Kasumi-1 (cell line): Measurements from ENCODE around the gene ATP13A3.
"Not testable (repeated sequence)": the region's sequence is repeated elsewhere in the genome, so short reads cannot be mapped to it uniquely, and the experiment has no call there.

Experiments used
- DNase-seq, 2 experiments: peaks; one replicate each; lab custom pipeline; 2025; lab: John Stamatoyannopoulos, UW

ATP13A3 gene

GRCh38 chr3:194486540-194487288, at the start of gene ATP13A3:
ATP13A3 (minus strand) TSS chr3:194487002; CDS start chr3:194462190, 24,812 bp downstream.
- DNase-seq, result peak; percentile 71 to 83

- not testable (repeated sequence) for DNase-seq
Measured at GRCh38 chr3:194535199-194535598, 48.4 kb upstream of the ATP13A3 start.

GRCh38 chr3:194534243-194534642, 47.4 kb upstream of the ATP13A3 start:
- no peak for DNase-seq

GRCh38 chr3:194532591-194532990, 45.8 kb upstream of the ATP13A3 start:
- DNase-seq, result no peak

GRCh38 chr3:194527726-194528125, 40.9 kb upstream of the ATP13A3 start:
- DNase-seq, result no peak

GRCh38 chr3:194526164-194526563, 39.4 kb upstream of the ATP13A3 start:
- no peak for DNase-seq

- DNase-seq, result no peak
Measured at GRCh38 chr3:194522579-194523046, 35.8 kb upstream of the ATP13A3 start.

- no peak for DNase-seq
Measured at GRCh38 chr3:194521510-194522260, 34.9 kb upstream of the ATP13A3 start.

GRCh38 chr3:194520682-194521162, 33.9 kb upstream of the ATP13A3 start:
- not testable (repeated sequence) for DNase-seq

GRCh38 chr3:194520201-194520600, 33.4 kb upstream of the ATP13A3 start:
- DNase-seq, result not testable (repeated sequence)

- no peak for DNase-seq
Measured at GRCh38 chr3:194518652-194519051, 31.9 kb upstream of the ATP13A3 start.

GRCh38 chr3:194517333-194517732, 30.5 kb upstream of the ATP13A3 start:
- no peak for DNase-seq

- DNase-seq, result no peak
Measured at GRCh38 chr3:194514626-194515025, 27.8 kb upstream of the ATP13A3 start.

GRCh38 chr3:194512895-194513601, 26.2 kb upstream of the ATP13A3 start:
- no peak for DNase-seq

- peak; percentile 6 to 15 for DNase-seq
Measured at GRCh38 chr3:194508491-194509453, 22.0 kb upstream of the ATP13A3 start.

- DNase-seq, result no peak
Measured at GRCh38 chr3:194507571-194507970, 20.8 kb upstream of the ATP13A3 start.

GRCh38 chr3:194505791-194506415, 19.1 kb upstream of the ATP13A3 start:
- no peak for DNase-seq

GRCh38 chr3:194504861-194505260, 18.1 kb upstream of the ATP13A3 start:
- DNase-seq, result no peak

GRCh38 chr3:194504146-194504545, 17.3 kb upstream of the ATP13A3 start:
- no peak for DNase-seq

GRCh38 chr3:194503081-194503531, 16.3 kb upstream of the ATP13A3 start:
- DNase-seq, result no peak

GRCh38 chr3:194500198-194500597, 13.4 kb upstream of the ATP13A3 start:
- DNase-seq, result no peak
